Measurements from ENCODE around the gene TTYH3.

Gene TTYH3

GRCh38 chr7:2619116-2619515 lies 12.7 kb upstream of the TTYH3 start:
- Histone ChIP-seq H3K4me1 (ENCODE audit: control insufficient read depth, insufficient read depth, low read length) (peaks cover 48% of the 10 kb centered on the region), H3K9ac (ENCODE audit: low read length in 2 of 2) (no peak overlapping the region), H3K27ac (ENCODE audit: low read length) (no peak overlapping the region), H3K4me3 (ENCODE audit: low read length in 2 of 2) (no peak overlapping the region), H3K9me3 (ENCODE audit: control insufficient read depth in 2 of 2, low read length in 2 of 2) (no peaks in the 10 kb centered on the region), H3K36me3 (ENCODE audit: control insufficient read depth in 2 of 2, insufficient read depth in 2 of 2, low read length in 2 of 2) (no peaks in the 10 kb centered on the region), H3K27me3 (ENCODE audit: control insufficient read depth in 1 of 2, insufficient read depth in 2 of 2, low read length in 2 of 2) (peaks cover 0 to 2% of the 10 kb centered on the region in 2 donors)

- H3K9ac ChIP-seq (ENCODE audit: low read length in 2 of 2) = no peak overlapping the region
- no peak overlapping the region for H3K27ac ChIP-seq (ENCODE audit: low read length)
- H3K4me1 ChIP-seq (ENCODE audit: control insufficient read depth, insufficient read depth, low read length) = peaks cover 42% of the 10 kb centered on the region
Measured at GRCh38 chr7:2621061-2621828, 10.5 kb upstream of the TTYH3 start.

GRCh38 chr7:2621948-2622640 lies 9.7 kb upstream of the TTYH3 start:
- peaks cover 42% of the 10 kb centered on the region for H3K4me1 ChIP-seq (ENCODE audit: control insufficient read depth, insufficient read depth, low read length)
- no peak overlapping the region for H3K27ac ChIP-seq (ENCODE audit: low read length)
- H3K9ac ChIP-seq (ENCODE audit: low read length in 2 of 2) = no peak overlapping the region
- H3K27me3 ChIP-seq (ENCODE audit: control insufficient read depth in 1 of 2, insufficient read depth in 2 of 2, low read length in 2 of 2) = peaks cover 0 to 2% of the 10 kb centered on the region in 2 donors
- H3K9me3 ChIP-seq (ENCODE audit: control insufficient read depth in 2 of 2, low read length in 2 of 2) = no peaks in the 10 kb centered on the region
- H3K4me3 ChIP-seq (ENCODE audit: low read length in 2 of 2) = no peak overlapping the region
- no peaks in the 10 kb centered on the region for H3K36me3 ChIP-seq (ENCODE audit: control insufficient read depth in 2 of 2, insufficient read depth in 2 of 2, low read length in 2 of 2)

More at GRCh38 chr7:2621061-2621828, 10.5 kb upstream of the TTYH3 start:
- Histone ChIP-seq H3K27me3 (ENCODE audit: control insufficient read depth in 1 of 2, insufficient read depth in 2 of 2, low read length in 2 of 2) (peaks cover 0 to 2% of the 10 kb centered on the region in 2 donors), H3K36me3 (ENCODE audit: control insufficient read depth in 2 of 2, insufficient read depth in 2 of 2, low read length in 2 of 2) (no peaks in the 10 kb centered on the region), H3K9me3 (ENCODE audit: control insufficient read depth in 2 of 2, low read length in 2 of 2) (no peaks in the 10 kb centered on the region), H3K4me3 (ENCODE audit: low read length in 2 of 2) (peak overlapping the region in 1 of 2 donors; percentile 22)

GRCh38 chr7:2622869-2623697 lies 8.7 kb upstream of the TTYH3 start:
- no peak overlapping the region for H3K9ac ChIP-seq (ENCODE audit: low read length in 2 of 2)
- H3K9me3 ChIP-seq (ENCODE audit: control insufficient read depth in 2 of 2, low read length in 2 of 2) = no peaks in the 10 kb centered on the region
- H3K27ac ChIP-seq (ENCODE audit: low read length) = no peak overlapping the region
- no peaks in the 10 kb centered on the region for H3K27me3 ChIP-seq (ENCODE audit: control insufficient read depth in 1 of 2, insufficient read depth in 2 of 2, low read length in 2 of 2)
- H3K4me1 ChIP-seq (ENCODE audit: control insufficient read depth, insufficient read depth, low read length) = peaks cover 39% of the 10 kb centered on the region
- no peak overlapping the region for H3K4me3 ChIP-seq (ENCODE audit: low read length in 2 of 2)
- H3K36me3 ChIP-seq (ENCODE audit: control insufficient read depth in 2 of 2, insufficient read depth in 2 of 2, low read length in 2 of 2) = no peaks in the 10 kb centered on the region

GRCh38 chr7:2623698-2624014 lies 8.1 kb upstream of the TTYH3 start:
- Histone ChIP-seq H3K9me3 (ENCODE audit: control insufficient read depth in 2 of 2, low read length in 2 of 2) (no peaks in the 10 kb centered on the region), H3K36me3 (ENCODE audit: control insufficient read depth in 2 of 2, insufficient read depth in 2 of 2, low read length in 2 of 2) (no peaks in the 10 kb centered on the region), H3K27me3 (ENCODE audit: control insufficient read depth in 1 of 2, insufficient read depth in 2 of 2, low read length in 2 of 2) (no peaks in the 10 kb centered on the region), H3K4me3 (ENCODE audit: low read length in 2 of 2) (no peak overlapping the region), H3K27ac (ENCODE audit: low read length) (no peak overlapping the region), H3K9ac (ENCODE audit: low read length in 2 of 2) (no peak overlapping the region), H3K4me1 (ENCODE audit: control insufficient read depth, insufficient read depth, low read length) (peaks cover 37% of the 10 kb centered on the region)

GRCh38 chr7:2624293-2624886 lies 7.4 kb upstream of the TTYH3 start:
- H3K36me3 ChIP-seq (ENCODE audit: control insufficient read depth in 2 of 2, insufficient read depth in 2 of 2, low read length in 2 of 2) = no peaks in the 10 kb centered on the region
- H3K27ac ChIP-seq (ENCODE audit: low read length) = no peak overlapping the region
- H3K9ac ChIP-seq (ENCODE audit: low read length in 2 of 2) = no peak overlapping the region
- H3K27me3 ChIP-seq (ENCODE audit: control insufficient read depth in 1 of 2, insufficient read depth in 2 of 2, low read length in 2 of 2) = no peaks in the 10 kb centered on the region
- H3K9me3 ChIP-seq (ENCODE audit: control insufficient read depth in 2 of 2, low read length in 2 of 2) = no peaks in the 10 kb centered on the region
- no peak overlapping the region for H3K4me3 ChIP-seq (ENCODE audit: low read length in 2 of 2)
- H3K4me1 ChIP-seq (ENCODE audit: control insufficient read depth, insufficient read depth, low read length) = peaks cover 37% of the 10 kb centered on the region

GRCh38 chr7:2626498-2627117 lies 5.2 kb upstream of the TTYH3 start:
- Histone ChIP-seq H3K4me3 (ENCODE audit: low read length in 2 of 2) (peak overlapping the region in 1 of 2 donors; percentile 8), H3K4me1 (ENCODE audit: control insufficient read depth, insufficient read depth, low read length) (peaks cover 39% of the 10 kb centered on the region), H3K9ac (ENCODE audit: low read length in 2 of 2) (peak overlapping the region; percentile 40 to 58), H3K27ac (ENCODE audit: low read length) (peak overlapping the region; percentile 46), H3K36me3 (ENCODE audit: control insufficient read depth in 2 of 2, insufficient read depth in 2 of 2, low read length in 2 of 2) (no peaks in the 10 kb centered on the region), H3K9me3 (ENCODE audit: control insufficient read depth in 2 of 2, low read length in 2 of 2) (no peaks in the 10 kb centered on the region), H3K27me3 (ENCODE audit: control insufficient read depth in 1 of 2, insufficient read depth in 2 of 2, low read length in 2 of 2) (no peaks in the 10 kb centered on the region)

- peak overlapping the region; percentile 46 for H3K27ac ChIP-seq (ENCODE audit: low read length)
- H3K36me3 ChIP-seq (ENCODE audit: control insufficient read depth in 2 of 2, insufficient read depth in 2 of 2, low read length in 2 of 2) = no peaks in the 10 kb centered on the region
- peak overlapping the region; percentile 40 to 58 for H3K9ac ChIP-seq (ENCODE audit: low read length in 2 of 2)
- peaks cover 37% of the 10 kb centered on the region for H3K4me1 ChIP-seq (ENCODE audit: control insufficient read depth, insufficient read depth, low read length)
- H3K27me3 ChIP-seq (ENCODE audit: control insufficient read depth in 1 of 2, insufficient read depth in 2 of 2, low read length in 2 of 2) = no peaks in the 10 kb centered on the region
- H3K4me3 ChIP-seq (ENCODE audit: low read length in 2 of 2) = no peak overlapping the region
- no peaks in the 10 kb centered on the region for H3K9me3 ChIP-seq (ENCODE audit: control insufficient read depth in 2 of 2, low read length in 2 of 2)
Measured at GRCh38 chr7:2627258-2628129, 4.3 kb upstream of the TTYH3 start.

- Histone ChIP-seq H3K9ac (ENCODE audit: low read length in 2 of 2) (no peak overlapping the region), H3K4me3 (ENCODE audit: low read length in 2 of 2) (no peak overlapping the region), H3K36me3 (ENCODE audit: control insufficient read depth in 2 of 2, insufficient read depth in 2 of 2, low read length in 2 of 2) (no peaks in the 10 kb centered on the region), H3K4me1 (ENCODE audit: control insufficient read depth, insufficient read depth, low read length) (peaks cover 37% of the 10 kb centered on the region), H3K27me3 (ENCODE audit: control insufficient read depth in 1 of 2, insufficient read depth in 2 of 2, low read length in 2 of 2) (no peaks in the 10 kb centered on the region), H3K27ac (ENCODE audit: low read length) (no peak overlapping the region), H3K9me3 (ENCODE audit: control insufficient read depth in 2 of 2, low read length in 2 of 2) (no peaks in the 10 kb centered on the region)
Measured at GRCh38 chr7:2628130-2628482, 3.7 kb upstream of the TTYH3 start.
